ENCODE measurements around the gene SPATS2L.

SPATS2L gene

DNA sequence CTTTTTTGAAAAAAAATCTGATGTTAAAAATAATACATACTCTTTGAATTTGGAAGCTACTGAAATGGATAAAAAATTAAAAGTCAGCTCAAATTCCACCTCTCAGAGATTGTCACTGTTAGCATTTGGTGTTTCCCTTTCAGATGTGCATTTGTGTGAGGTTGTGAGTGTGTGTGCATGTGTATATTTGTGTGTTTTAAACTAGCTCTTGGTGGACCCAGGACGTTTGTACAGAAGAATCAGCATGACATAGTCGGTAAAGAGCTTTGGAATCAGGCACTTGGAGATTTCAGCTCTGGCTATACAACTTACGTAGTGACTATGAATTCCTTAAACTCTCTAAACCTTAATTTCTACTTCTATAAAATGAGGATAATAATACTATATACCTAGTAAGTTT, 14.5 kb downstream of the SPATS2L start:
- TF ChIP-seq, protein P1, sequence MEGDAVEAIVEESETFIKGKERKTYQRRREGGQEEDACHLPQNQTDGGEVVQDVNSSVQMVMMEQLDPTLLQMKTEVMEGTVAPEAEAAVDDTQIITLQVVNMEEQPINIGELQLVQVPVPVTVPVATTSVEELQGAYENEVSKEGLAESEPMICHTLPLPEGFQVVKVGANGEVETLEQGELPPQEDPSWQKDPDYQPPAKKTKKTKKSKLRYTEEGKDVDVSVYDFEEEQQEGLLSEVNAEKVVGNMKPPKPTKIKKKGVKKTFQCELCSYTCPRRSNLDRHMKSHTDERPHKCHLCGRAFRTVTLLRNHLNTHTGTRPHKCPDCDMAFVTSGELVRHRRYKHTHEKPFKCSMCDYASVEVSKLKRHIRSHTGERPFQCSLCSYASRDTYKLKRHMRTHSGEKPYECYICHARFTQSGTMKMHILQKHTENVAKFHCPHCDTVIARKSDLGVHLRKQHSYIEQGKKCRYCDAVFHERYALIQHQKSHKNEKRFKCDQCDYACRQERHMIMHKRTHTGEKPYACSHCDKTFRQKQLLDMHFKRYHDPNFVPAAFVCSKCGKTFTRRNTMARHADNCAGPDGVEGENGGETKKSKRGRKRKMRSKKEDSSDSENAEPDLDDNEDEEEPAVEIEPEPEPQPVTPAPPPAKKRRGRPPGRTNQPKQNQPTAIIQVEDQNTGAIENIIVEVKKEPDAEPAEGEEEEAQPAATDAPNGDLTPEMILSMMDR (IDR thresholded peaks at IDR 0.05; ENCODE audit: extremely low read depth, missing control alignments): no peak
- no peak for DNase-seq (ENCODE audit: low spot score)

DNA sequence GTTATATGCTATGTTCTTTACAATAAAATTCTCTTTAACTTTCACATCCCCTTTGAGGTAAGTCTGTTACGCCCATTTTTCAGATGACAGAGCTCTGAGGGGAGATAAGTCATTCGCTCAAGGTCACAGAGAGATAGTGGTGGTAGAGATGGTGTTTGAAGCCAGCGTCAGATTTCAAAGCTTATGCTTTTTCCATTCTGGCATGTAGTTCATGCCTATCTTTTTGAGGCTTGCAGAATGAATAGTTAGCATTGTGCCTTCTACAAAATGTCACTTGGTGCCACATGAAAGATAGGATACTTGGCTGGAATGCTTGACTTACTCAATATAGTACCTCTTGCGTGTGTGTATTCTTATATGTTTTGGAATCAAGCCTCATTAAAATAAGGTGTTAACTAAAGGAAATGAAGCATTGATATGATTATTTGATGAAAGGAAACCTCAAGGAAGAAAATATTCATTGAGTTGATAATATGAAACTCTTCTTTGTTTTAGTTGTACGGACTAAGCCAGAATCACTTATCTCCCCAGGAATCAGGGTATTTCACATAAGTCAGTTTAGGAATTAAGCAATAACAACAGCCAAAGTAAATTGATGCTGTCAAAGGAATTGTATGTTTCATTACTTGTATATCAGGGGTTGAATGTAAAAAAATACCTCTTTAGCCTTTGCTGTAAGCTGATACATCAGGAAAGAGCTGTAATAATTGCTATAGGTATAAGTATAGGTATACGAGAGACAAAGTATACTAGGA, 15.5 kb downstream of the SPATS2L start:
- TF ChIP-seq, protein P1 (IDR thresholded peaks at IDR 0.05; ENCODE audit: extremely low read depth, missing control alignments): no peak

DNA sequence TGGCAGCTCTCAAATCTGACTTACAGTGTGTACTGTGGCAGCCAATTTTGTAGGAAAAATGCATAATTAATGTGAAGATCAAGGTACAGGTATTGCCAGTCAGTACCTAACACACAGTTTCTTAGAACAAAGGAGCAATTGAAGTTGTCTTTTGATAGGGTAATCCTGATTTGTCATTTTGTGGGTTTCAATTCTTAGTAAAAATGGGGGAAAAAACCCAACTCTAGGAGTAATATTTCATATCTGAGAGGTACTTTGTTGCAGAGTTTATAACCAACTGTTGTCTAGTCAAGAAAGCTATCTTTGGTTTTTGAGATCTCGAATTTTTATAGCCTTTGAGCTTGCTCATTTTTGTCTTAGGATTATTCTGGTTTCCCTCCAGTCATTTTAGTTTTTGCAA, 16.1 kb downstream of the SPATS2L start:
- no peak for DNase-seq (ENCODE audit: low spot score)
- TF ChIP-seq, protein P1 (IDR thresholded peaks at IDR 0.05; ENCODE audit: extremely low read depth, missing control alignments): no peak

More for the DNA sequence above, 15.5 kb downstream of the SPATS2L start:
- DNase-seq (ENCODE audit: low spot score): no peak

DNA sequence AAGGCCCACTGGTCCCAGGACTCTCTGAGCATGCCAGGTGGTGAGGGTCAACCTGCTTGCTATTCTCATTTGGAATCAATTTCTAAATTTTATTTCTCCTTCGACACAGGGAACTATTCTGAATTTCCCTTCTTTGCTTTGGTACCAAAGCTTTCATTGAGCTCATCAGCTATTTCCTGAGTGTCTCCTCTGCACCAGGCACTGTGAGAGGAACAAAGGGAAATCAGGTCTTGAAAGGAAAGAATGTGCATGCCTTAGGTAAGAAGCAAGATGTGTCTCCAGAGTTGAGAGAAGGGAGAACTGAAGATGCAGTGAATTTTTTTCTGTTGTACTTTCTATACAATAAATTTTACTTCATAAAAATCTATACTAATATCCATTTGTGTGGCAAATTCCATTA, 17.9 kb downstream of the SPATS2L start:
- TF ChIP-seq, protein P1 (IDR thresholded peaks at IDR 0.05; ENCODE audit: extremely low read depth, missing control alignments): no peak
- DNase-seq (ENCODE audit: low spot score): no peak

DNA sequence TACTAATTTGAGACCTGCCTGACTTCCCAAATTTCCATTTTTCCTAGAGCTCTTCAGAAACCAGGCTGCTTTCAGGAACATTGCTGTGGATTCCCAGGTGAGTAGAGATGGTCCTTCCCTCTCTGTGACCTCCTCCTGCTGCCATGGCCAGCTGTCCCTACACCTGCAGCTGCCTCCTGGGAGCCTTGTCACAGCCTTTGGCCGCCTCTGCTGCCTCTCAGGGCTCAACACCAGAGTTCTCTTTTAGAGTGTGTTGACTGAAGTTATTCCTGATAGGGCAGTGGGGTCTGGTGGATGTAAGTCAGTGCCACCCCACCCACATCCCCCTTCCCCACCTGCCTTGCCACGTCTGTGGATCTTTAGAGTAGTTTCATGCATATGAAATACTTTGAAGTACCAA, 22.9 kb downstream of the SPATS2L start:
- DNase-seq (ENCODE audit: low spot score): no peak
- TF ChIP-seq, protein P1 (IDR thresholded peaks at IDR 0.05; ENCODE audit: extremely low read depth, missing control alignments): no peak

DNA sequence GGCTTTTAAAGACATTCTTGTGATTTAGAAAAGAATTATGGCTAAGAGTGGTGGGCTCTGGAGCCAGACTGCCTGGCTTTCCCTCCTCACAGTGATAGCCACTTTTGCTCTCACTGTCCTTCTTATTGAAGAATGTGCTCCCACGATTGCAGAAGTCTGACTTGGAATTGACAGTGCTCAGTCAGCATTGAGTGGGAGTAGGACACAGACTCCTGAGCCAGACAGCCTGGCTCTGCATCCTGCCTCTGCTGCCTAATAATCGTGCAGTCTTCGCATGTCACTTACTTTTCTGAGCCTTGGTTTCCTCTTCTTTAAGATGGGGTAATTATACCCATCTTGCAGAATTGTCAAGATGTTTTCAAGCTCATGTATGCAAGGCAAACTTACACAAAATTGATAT, 23.3 kb downstream of the SPATS2L start:
- DNase-seq (ENCODE audit: low spot score): no peak

DNA sequence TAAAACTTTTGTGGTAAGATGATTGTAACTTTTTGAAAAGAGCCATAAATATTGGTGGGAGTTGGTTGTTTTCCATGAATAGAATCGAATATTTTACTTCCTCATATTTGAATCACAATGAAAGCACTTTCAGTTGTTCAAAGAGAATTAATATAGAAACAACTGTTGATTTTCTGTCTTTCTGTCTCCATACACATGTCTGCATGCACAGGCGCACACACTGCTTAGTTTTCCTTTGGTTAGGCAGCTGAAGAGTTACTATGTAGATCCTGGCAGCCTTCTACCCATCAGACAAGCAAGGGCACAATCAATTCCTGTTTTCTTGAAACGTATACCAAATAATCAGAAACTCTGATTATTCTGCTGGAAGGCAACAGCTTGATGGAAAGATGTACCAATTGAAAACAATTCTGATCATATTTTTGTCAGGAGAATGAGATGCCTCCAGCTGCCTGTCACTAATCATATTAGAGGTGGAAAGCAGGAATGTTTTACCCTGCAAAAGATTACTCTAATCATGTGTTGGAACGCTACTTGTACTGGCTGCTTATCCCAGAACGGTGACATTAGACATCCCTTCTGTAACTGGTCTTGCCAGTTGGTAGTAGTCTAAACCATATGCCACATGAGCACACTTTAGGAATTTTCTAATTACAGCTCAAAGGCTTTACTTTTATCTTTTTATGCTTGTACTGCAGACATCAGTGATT, 24.0 kb downstream of the SPATS2L start:
- no peak for DNase-seq (ENCODE audit: low spot score)

More for the DNA sequence above, 23.3 kb downstream of the SPATS2L start:
- TF ChIP-seq, protein P1 (IDR thresholded peaks at IDR 0.05; ENCODE audit: extremely low read depth, missing control alignments): no peak

More for the DNA sequence above, 24.0 kb downstream of the SPATS2L start:
- TF ChIP-seq, protein P1 (IDR thresholded peaks at IDR 0.05; ENCODE audit: extremely low read depth, missing control alignments): no peak
